GM12878 (cell line): ENCODE results near the gene MIPOL1.

Experiments used
- ATF7 ChIP-seq: fragments of 450-650 bp; IDR thresholded peaks from 2 replicates; pipeline ENCODE4 v1.6.1; 2016; ENCODE audit warnings: low read depth, mild to moderate bottlenecking
- BRCA1 ChIP-seq: IDR thresholded peaks from 2 replicates; pipeline ENCODE4 v1.6.1; 2011; ENCODE audit warnings: low read depth, low read length, improper control_type of control experiment
- CEBPB ChIP-seq, 2 experiments: fragments of 150-350 bp in 1 of 2; IDR thresholded peaks; 2 replicates each; pipeline ENCODE4 v1.6.1; 2012 to 2014; ENCODE audit warnings: low read depth in 2 of 2, low read length in 2 of 2, borderline replicate concordance in 1 of 2, inconsistent platforms in 1 of 2
- DPF2 ChIP-seq: fragments of 450-650 bp; IDR thresholded peaks from 2 replicates; pipeline ENCODE4 v1.6.1; 2017; ENCODE audit warnings: mild to moderate bottlenecking
- LARP7 ChIP-seq: fragments of 450-650 bp; IDR thresholded peaks from 2 replicates; pipeline ENCODE4 v1.6.1; 2017; ENCODE audit warnings: mild to moderate bottlenecking
- MXI1 ChIP-seq: fragments of 150-350 bp; IDR thresholded peaks from 2 replicates; pipeline ENCODE4 v1.6.1; 2011; ENCODE audit warnings: low read depth, mild to moderate bottlenecking, inconsistent platforms, low read length, improper control_type of control experiment
- ZNF217 ChIP-seq: fragments of 450-650 bp; IDR thresholded peaks from 2 replicates; pipeline ENCODE4 v1.6.1; 2017; ENCODE audit warnings: antibody characterized with exemption, mild to moderate bottlenecking
- TF ChIP-seq, protein P1 (sequence below), 3 experiments: IDR thresholded peaks in 2 of 3; conservative IDR thresholded peaks in 1 of 3; 2 replicates each; pipeline ENCODE4 v1.5.1; 2011; ENCODE audit warnings: low read depth in 3 of 3, low read length in 3 of 3, mild to moderate bottlenecking in 3 of 3, control low read depth in 2 of 3, moderate library complexity in 2 of 3, inconsistent platforms in 1 of 3, mixed read lengths in 1 of 3; ENCODE audit not compliant: control insufficient read depth in 2 of 3, insufficient read depth in 1 of 3; ENCODE audit errors: extremely low read depth in 1 of 3
- TF ChIP-seq, protein P2 (sequence below): IDR thresholded peaks from 2 replicates; pipeline ENCODE4 v1.6.1; 2011; ENCODE audit warnings: low read depth, mild to moderate bottlenecking, low read length, moderate library complexity, borderline replicate concordance; ENCODE audit errors: extremely low read depth
- TF ChIP-seq, protein P3 (sequence below): fragments of 450-650 bp; IDR thresholded peaks from 2 replicates; pipeline ENCODE4 v1.6.1; 2014; ENCODE audit warnings: mild to moderate bottlenecking

DNA sequence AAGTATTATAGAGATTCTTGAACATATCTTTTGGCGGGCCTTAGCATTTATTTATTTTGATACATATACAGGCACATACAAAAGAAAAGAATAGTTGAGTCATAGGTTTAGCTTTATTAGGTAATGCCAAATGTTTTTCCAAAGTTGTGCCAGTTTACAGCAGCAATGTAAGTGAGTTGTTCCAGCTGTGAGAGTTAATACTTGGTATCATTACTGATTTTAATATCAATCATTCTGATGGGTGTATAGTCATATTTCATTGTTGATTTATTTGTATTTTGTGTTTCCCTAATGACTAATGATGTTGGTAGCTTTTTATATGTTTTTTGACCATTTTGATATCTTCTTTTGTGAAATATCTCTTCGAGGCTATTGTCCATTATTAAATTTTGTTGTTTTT is 122.4 kb downstream of the MIPOL1 start:
- TF ChIP-seq ATF7 (no peak), DPF2 (no peak), CEBPB (IDR thresholded peaks at IDR 0.05; ENCODE audit: borderline replicate concordance in 1 of 2, low read depth in 2 of 2, low read length in 2 of 2) (no peak), BRCA1 (no peak), LARP7 (no peak), ZNF217 (no peak), MXI1 (no peak)
- TF ChIP-seq, protein P1, sequence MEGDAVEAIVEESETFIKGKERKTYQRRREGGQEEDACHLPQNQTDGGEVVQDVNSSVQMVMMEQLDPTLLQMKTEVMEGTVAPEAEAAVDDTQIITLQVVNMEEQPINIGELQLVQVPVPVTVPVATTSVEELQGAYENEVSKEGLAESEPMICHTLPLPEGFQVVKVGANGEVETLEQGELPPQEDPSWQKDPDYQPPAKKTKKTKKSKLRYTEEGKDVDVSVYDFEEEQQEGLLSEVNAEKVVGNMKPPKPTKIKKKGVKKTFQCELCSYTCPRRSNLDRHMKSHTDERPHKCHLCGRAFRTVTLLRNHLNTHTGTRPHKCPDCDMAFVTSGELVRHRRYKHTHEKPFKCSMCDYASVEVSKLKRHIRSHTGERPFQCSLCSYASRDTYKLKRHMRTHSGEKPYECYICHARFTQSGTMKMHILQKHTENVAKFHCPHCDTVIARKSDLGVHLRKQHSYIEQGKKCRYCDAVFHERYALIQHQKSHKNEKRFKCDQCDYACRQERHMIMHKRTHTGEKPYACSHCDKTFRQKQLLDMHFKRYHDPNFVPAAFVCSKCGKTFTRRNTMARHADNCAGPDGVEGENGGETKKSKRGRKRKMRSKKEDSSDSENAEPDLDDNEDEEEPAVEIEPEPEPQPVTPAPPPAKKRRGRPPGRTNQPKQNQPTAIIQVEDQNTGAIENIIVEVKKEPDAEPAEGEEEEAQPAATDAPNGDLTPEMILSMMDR (IDR thresholded peaks at IDR 0.05 in 2 of 3, conservative IDR thresholded peaks at IDR 0.05 in 1 of 3; ENCODE audit: control insufficient read depth in 2 of 3, extremely low read depth in 1 of 3, insufficient read depth in 1 of 3, low read depth in 3 of 3, low read length in 3 of 3) = no peak
- TF ChIP-seq, protein P2, sequence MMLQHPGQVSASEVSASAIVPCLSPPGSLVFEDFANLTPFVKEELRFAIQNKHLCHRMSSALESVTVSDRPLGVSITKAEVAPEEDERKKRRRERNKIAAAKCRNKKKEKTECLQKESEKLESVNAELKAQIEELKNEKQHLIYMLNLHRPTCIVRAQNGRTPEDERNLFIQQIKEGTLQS = no peak
- TF ChIP-seq, protein P3, sequence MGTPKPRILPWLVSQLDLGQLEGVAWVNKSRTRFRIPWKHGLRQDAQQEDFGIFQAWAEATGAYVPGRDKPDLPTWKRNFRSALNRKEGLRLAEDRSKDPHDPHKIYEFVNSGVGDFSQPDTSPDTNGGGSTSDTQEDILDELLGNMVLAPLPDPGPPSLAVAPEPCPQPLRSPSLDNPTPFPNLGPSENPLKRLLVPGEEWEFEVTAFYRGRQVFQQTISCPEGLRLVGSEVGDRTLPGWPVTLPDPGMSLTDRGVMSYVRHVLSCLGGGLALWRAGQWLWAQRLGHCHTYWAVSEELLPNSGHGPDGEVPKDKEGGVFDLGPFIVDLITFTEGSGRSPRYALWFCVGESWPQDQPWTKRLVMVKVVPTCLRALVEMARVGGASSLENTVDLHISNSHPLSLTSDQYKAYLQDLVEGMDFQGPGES = no peak
